ENCODE measurements around the gene ASXL3.
A peak's percentile ranks its signal among the peaks of the same experiment; 100 is the strongest.

Gene ASXL3

GRCh38 chr18:33757037-33757436 lies 179.0 kb downstream of the ASXL3 start:
- no peak overlapping the region for H2AFZ ChIP-seq (ENCODE audit: low read length)
- no peaks in the 10 kb centered on the region for H3K79me2 ChIP-seq (ENCODE audit: insufficient read depth, low read length)
- no peak overlapping the region for H3K27ac ChIP-seq (ENCODE audit: low read depth, low read length, poor library complexity, severe bottlenecking)
- H3K9ac ChIP-seq (ENCODE audit: low read length) = no peak overlapping the region
- TF ChIP-seq EZH2 (IDR thresholded peaks at IDR 0.05; ENCODE audit: borderline replicate concordance, low read length) (no peak), CTCF (IDR thresholded peaks at IDR 0.05; ENCODE audit: low read length) (no peak)
- H3K4me3 ChIP-seq (ENCODE audit: low read depth, low read length, poor library complexity, severe bottlenecking) = no peak overlapping the region
- no peaks in the 10 kb centered on the region for H3K9me2 ChIP-seq (ENCODE audit: low read depth, low read length)
- H3K9me3 ChIP-seq (ENCODE audit: low read length) = no peaks in the 10 kb centered on the region
- no peaks in the 10 kb centered on the region for H3K27me3 ChIP-seq (ENCODE audit: insufficient read depth, low read length)
- H3K4me1 ChIP-seq (ENCODE audit: insufficient read depth, low read length, severe bottlenecking) = peaks cover 28% of the 10 kb centered on the region
- no peaks in the 10 kb centered on the region for H4K20me1 ChIP-seq (ENCODE audit: insufficient read depth, low read length)
- no peaks in the 10 kb centered on the region for H3K36me3 ChIP-seq (ENCODE audit: insufficient read depth, low read length)
- H3K4me2 ChIP-seq (ENCODE audit: low read length) = no peak overlapping the region
- H3F3A ChIP-seq (ENCODE audit: insufficient read depth, low read length) = no peaks in the 10 kb centered on the region

- H3K9me3 ChIP-seq (ENCODE audit: low read length) = no peaks in the 10 kb centered on the region
- no peaks in the 10 kb centered on the region for H3F3A ChIP-seq (ENCODE audit: insufficient read depth, low read length)
- peaks cover 7% of the 10 kb centered on the region for H3K4me1 ChIP-seq (ENCODE audit: insufficient read depth, low read length, severe bottlenecking)
- TF ChIP-seq CTCF (IDR thresholded peaks at IDR 0.05; ENCODE audit: low read length) = peak; percentile 52; the same call in 1 of the 2 replicates
- no peak for TF ChIP-seq EZH2 (IDR thresholded peaks at IDR 0.05; ENCODE audit: borderline replicate concordance, low read length)
- H3K4me3 ChIP-seq (ENCODE audit: low read depth, low read length, poor library complexity, severe bottlenecking) = no peak overlapping the region
- no peaks in the 10 kb centered on the region for H3K9me2 ChIP-seq (ENCODE audit: low read depth, low read length)
- H3K79me2 ChIP-seq (ENCODE audit: insufficient read depth, low read length) = no peaks in the 10 kb centered on the region
- H3K4me2 ChIP-seq (ENCODE audit: low read length) = no peak overlapping the region
- no peaks in the 10 kb centered on the region for H4K20me1 ChIP-seq (ENCODE audit: insufficient read depth, low read length)
- H2AFZ ChIP-seq (ENCODE audit: low read length) = no peak overlapping the region
- no peak overlapping the region for H3K9ac ChIP-seq (ENCODE audit: low read length)
- no peaks in the 10 kb centered on the region for H3K36me3 ChIP-seq (ENCODE audit: insufficient read depth, low read length)
- H3K27me3 ChIP-seq (ENCODE audit: insufficient read depth, low read length) = no peaks in the 10 kb centered on the region
- no peak overlapping the region for H3K27ac ChIP-seq (ENCODE audit: low read depth, low read length, poor library complexity, severe bottlenecking)
Observed at GRCh38 chr18:33761363-33761762, 183.3 kb downstream of the ASXL3 start.

DNA sequence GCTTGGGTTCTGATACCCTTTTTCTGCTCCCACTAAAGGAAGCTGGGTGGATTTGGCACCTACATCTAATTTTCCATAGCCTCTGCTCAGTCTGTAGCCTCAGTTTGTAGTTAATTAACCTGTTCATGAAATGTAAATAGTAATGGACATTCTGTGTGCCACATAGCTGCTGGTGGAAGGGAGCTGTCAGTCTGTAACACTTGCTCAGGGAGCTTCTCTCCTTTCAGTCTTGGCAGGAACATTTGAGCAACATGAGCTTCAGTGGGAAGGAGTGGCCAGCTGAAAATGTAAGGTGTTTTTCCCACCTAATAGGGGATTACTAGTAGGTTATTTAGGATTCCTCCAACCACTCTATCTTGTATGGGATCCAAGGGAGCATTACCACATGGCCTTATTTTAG lies 203.4 kb downstream of the ASXL3 start:
- H3K36me3 ChIP-seq (ENCODE audit: insufficient read depth, low read length) = no peaks in the 10 kb centered on the region
- TF ChIP-seq CTCF (IDR thresholded peaks at IDR 0.05; ENCODE audit: low read length) (no peak), EZH2 (IDR thresholded peaks at IDR 0.05; ENCODE audit: borderline replicate concordance, low read length) (no peak)
- no peaks in the 10 kb centered on the region for H3K4me1 ChIP-seq (ENCODE audit: insufficient read depth, low read length, severe bottlenecking)
- no peak overlapping the region for H3K4me2 ChIP-seq (ENCODE audit: low read length)
- no peaks in the 10 kb centered on the region for H4K20me1 ChIP-seq (ENCODE audit: insufficient read depth, low read length)
- no peaks in the 10 kb centered on the region for H3K9me2 ChIP-seq (ENCODE audit: low read depth, low read length)
- no peak overlapping the region for H3K27ac ChIP-seq (ENCODE audit: low read depth, low read length, poor library complexity, severe bottlenecking)
- no peak overlapping the region for H3K4me3 ChIP-seq (ENCODE audit: low read depth, low read length, poor library complexity, severe bottlenecking)
- no peaks in the 10 kb centered on the region for H3K27me3 ChIP-seq (ENCODE audit: insufficient read depth, low read length)
- no peak overlapping the region for H2AFZ ChIP-seq (ENCODE audit: low read length)
- no peak overlapping the region for H3K9ac ChIP-seq (ENCODE audit: low read length)
- H3K79me2 ChIP-seq (ENCODE audit: insufficient read depth, low read length) = no peaks in the 10 kb centered on the region
- no peaks in the 10 kb centered on the region for H3K9me3 ChIP-seq (ENCODE audit: low read length)
- no peaks in the 10 kb centered on the region for H3F3A ChIP-seq (ENCODE audit: insufficient read depth, low read length)

Measured in OCI-LY1 (cell line).